UCSD-AML1 (cell line): ENCODE results near the gene GRK6.
A peak's percentile ranks its signal among the peaks of the same experiment; 100 is the strongest.

Source experiments
- DNase-seq: peaks from one replicate; lab custom pipeline; 2025; ENCODE audit not compliant: unreplicated experiment; lab: John Stamatoyannopoulos, UW

GRK6 gene

DNA sequence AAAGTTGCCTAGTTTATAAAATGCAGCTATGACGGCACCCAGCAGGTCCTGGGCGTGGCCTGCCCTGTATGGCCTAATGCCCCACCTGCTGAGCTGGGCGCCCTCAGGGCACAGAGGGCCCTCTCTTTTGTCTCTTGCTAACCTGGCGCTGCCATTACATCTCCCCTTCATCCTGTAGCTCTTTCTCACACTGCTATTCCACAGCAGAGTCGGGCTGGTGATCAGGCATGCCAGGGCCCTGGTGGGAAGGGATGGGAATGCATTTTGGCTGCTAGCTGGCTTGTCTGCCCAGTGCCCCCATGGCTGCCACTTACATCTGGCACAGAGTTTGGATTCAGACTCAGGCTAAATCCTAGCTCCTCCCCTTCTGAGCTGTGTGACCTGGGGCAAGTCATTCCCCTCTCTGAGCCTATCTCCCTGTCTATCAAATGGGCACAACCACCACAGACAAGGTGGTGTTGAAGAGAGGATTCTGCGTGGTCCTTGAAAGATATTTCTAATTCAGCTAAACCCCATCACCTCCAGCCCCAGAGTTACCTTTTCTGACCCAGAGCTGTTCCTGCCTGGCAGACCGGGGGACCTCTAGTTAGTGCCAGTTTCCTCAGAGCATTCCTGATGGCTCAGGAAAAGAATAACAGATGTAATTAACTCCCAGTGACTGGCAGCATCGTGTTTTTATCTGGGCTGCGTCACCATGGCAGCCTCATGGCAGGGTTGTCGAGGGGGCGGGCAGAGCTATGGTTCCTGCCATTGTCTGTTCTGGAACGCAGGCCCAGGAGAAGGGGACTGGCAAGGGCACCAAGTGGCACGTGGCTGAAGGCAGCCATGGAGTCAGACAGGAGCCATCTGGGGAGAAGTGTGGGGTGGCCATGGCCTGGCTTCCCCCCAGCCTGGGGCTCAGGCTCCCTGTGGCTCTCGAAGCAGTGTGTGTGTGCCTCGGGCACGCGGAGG, 26.5 kb downstream of the GRK6 start:
- DNase-seq: no peak

DNA sequence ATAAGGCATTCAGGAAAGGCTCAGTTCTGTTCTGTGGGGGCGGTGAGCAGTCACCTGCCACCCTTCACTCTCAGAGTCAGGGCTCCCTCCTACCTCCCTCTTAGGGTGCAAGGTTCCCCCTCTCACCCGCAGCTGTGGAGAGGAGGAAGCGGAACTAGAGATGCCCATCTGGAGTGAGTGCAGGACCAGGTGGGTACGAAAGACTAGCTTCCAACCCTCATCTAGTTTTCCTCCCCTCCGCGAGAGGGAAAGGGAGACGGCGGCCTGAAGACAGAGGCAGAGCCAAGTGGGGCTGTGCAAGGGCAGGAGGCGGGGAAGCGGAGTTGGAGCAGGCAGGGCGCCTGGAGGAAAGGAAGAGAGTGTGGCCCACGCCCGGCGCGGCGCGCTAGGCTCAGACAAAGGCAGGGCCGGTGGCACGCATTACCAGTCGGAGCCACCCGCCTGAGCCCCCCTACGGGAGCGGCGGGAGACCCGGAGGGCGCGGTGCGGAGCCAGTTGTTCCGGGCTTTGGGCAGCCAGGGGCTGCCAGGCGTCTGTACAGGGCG, 27.4 kb downstream of the GRK6 start:
- DNase-seq: no peak

DNA sequence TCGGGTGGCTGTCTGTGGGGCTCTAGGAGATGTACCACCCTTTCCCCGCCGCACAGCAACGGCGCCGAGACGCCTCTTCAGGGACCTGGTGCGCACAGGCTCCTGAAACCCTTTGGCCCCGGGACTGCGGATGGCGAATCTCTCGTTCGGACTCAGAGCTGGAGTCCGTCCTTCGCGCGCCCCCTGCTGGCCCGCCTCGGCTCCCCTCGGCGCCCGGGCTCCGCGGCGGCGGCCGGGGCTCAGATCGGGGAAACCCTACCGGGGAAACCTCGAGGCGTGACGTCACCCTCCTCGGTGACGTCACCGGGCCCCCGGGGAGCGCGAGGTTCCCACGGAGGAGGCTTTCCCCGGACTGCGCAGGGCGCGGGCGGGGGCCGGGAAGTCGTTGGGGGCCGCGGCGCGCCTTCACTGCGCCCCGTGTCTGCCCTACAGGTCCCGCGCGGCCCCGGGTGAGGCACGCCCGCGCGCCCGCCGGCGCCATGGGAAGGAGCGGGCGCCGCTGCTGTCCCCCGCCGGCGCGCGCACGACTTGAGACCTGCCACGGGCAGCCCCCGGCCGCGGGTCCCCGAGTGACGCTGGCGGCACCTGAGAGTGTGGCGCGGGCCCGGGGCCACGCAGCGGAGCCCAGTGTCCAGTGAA, 28.0 kb downstream of the GRK6 start:
- DNase-seq: peak; percentile 93

DNA sequence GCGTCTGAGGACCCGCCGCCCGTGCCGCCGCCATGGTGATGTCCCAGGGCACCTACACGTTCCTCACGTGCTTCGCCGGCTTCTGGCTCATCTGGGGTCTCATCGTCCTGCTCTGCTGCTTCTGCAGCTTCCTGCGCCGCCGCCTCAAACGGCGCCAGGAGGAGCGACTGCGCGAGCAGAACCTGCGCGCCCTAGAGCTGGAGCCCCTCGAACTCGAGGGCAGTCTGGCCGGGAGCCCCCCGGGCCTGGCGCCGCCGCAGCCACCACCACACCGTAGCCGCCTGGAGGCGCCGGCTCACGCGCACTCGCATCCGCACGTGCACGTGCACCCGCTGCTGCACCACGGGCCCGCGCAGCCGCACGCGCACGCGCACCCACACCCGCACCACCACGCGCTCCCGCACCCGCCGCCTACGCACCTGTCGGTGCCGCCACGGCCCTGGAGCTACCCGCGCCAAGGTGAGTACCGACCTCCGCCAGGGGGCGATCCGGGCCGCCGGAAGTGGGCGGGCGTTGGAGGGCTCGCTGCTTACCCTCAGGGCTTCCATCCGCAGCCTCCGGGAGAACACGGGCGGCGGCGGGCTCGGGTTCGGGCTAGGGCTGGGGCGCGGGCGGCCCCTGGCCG, 28.7 kb downstream of the GRK6 start:
- DNase-seq: peak; percentile 82

DNA sequence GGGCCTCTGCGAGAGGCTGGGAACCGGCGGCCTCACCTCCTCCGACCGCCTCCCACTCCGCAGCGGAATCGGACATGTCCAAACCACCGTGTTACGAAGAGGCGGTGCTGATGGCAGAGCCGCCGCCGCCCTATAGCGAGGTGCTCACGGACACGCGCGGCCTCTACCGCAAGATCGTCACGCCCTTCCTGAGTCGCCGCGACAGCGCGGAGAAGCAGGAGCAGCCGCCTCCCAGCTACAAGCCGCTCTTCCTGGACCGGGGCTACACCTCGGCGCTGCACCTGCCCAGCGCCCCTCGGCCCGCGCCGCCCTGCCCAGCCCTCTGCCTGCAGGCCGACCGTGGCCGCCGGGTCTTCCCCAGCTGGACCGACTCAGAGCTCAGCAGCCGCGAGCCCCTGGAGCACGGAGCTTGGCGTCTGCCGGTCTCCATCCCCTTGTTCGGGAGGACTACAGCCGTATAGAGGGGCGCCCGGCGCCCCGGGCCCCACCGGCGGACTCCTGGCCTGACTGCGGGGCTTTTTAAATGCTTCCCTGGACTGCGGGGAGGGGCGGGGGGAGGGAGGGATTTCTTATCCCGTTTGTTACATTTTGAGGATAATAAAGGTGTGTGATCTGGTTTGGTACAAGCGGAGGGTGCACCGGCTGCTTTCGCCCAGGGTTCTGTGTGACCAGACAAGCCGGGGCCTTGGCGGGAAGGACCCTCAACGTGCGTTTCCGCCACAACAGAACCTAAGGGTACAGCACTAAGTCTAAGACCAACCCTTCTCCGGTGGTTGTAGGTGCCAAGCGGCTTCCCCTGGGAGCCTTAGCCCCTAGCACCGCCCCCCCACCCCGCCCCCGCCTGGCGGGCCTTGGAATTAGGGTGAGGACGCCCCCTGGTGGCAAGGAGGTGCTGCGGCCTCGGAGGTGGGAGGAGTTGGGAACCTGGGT, 29.4 kb downstream of the GRK6 start:
- peak; percentile 91 for DNase-seq

DNA sequence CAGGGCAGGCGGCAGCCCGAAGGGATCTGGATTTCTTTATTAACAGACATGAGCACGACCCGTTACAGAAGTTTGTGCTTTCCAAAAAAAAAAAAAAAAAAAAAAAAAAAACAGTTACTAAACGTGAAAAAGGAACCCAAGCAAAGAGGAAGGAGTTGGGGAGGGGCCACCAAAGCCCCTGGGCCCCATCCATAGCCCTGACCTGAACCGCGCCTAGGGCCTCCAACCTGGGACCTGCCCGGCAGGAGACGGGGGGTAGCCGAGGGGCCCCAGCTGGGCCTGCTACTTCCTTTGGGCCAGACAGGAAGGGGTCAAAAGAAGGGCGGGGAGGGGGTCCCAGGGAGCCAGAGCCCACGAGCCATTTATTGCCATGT, 30.1 kb downstream of the GRK6 start:
- DNase-seq: no peak

DNA sequence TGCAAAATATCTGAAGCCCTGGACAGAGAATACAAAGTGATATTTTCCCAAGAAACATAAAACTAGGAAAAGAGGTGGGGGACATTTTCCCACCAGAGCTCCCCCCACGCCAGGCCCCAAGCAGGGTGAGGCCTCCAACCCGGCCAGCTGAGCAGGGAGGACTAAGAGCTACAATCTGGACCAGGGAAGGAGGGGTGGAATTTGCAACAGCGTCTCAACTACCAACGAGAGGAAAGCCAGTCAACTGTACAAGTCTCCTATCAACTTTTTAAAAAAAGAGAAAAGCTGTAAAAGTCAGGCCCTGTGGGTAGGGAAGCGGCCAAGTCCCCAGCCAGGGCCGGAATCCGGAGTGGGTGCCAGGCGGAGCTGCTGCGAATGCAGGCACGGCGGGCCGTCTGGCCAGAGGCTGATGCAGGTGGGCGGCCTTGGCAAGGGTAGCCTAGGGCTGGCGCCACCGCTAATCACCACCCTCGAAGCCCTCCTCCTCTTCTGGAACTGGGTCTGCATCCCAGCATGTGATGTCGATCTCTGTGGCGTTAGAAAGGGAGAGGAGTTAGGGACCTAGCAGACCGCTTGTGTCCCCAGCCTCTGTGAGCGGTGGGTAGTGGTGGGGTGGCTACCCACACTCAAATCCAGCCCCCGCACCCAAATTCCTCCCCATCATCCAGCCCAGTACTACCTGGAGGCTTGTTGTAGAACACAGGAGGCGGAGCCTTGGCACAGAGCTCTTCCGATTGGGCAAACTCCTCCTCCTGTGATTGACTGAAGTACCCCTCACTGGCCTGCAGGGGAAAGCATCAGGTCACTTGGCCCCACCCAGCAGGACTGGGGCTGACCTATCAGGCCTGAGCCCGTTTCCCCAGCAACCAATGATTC, 30.7 kb downstream of the GRK6 start:
- DNase-seq: peak; percentile 87

DNA sequence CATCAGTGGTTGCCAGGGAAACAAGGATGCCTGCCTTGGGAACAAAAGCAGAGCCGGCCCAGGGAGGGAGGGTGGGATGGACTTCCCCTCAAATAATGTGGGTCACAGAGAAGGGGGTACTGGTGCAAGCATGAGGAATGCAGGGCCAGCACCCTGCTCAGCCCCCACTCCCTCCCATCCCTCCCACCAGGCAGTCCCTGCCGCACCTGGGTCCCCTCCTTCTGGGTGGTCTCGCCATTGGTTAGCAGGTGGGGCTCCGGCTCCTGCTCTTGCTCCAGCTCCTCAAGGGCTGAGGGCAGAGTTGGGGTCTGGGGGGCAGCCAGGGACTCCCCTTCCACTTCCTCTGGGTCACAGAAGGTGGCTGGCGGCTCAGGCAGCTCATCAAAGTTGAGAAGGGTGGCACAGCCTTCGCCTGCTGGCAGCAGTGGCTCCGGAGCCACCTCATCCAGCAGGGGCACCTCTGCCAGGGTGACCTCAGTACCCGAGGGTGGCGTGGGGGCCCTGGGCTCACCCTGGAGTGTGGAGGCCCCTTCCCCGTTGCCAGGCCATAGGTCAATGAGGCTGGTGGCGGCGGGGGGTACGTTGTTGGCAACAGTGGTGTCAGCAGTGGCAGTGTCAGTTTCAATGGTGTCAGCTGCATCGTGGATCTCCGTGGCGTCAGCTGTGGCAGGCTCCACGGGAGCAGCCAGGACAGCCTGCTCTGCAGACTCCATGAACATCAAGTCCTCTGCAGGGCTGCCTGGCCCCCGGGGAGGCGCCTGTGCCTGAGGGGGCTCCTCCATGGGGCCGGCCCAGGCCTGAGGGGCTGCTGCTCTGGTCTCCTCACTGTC, 31.6 kb downstream of the GRK6 start:
- no peak for DNase-seq

DNA sequence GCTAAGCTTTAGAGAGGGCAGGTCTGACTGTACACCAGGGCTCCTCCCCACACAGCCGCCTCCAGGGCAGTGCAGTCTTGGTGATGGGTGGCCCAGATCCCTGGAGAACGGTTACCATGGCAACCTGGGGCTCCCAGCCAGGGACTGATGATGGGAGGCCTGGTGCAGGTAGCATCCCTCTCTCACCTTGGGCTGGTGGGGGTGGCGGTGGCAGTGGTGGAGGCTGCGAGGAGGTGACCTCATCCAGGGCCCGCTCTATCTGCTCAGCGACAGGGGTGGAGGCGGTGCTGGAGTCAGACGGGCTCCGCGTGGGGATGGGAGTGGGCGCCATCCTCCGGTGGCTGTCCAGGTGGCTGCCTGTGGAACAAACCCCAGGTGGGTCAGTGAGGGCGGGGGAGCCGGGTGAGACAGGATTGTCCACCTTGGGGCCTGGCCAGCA, 32.5 kb downstream of the GRK6 start:
- DNase-seq: no peak

DNA sequence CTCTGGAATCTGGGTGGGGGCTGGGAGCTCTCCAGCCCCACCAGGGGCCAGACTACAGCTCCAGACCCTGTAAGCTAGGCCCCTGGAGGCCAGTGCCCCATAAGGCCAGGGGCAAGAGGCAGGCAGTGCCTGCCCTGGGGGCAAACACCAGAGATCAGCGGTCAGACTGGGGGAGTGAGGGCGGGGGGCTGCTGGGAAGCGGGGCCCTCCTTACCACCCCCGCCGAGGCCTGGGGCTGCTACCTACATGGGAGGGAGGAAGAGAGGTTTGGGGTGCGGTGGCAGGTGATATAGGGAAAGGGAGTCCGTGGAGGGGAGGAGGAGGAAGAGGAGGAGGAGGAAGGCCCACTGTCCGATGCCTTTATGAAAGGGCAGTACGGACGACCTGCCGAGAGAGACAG, 32.9 kb downstream of the GRK6 start:
- no peak for DNase-seq

DNA sequence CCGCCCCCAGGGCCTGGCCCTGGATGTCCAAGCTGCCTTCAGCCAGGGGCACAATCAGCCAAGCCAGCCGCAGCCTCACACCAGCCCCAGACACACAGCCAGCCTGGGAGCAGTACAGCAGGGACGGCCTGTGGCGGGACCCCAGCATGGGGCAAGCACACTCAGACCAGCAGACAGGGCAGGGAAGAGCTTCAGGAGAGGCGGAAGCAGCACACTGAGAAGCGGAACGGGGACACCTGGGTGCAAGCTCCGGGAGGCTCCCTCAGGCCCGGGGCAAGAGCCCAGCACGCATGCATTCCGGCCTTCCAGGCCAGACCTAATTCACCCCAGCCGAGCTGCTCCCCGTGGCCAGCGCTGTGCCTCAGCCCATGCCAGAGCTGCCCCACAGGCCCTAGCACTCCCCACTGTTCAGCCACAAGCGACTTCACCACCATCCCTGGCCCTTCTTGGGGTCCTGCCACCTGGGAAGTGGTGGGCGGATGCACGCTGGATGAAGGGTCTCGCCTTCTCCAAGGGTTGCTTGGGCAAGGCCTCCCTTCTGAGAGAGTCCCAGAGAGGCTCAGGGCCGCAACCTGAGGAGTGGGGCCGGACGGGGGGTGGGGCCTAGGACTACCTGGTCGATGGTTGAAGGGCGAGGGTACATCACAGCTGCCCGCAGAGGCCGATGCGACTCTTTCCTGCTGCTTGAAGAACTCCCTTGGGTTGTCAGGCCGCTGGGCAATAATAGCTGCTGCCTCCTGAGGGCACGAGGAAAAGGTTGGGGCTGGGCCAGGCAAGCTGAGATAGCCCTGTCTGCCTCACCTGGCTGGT, 33.5 kb downstream of the GRK6 start:
- DNase-seq: no peak

DNA sequence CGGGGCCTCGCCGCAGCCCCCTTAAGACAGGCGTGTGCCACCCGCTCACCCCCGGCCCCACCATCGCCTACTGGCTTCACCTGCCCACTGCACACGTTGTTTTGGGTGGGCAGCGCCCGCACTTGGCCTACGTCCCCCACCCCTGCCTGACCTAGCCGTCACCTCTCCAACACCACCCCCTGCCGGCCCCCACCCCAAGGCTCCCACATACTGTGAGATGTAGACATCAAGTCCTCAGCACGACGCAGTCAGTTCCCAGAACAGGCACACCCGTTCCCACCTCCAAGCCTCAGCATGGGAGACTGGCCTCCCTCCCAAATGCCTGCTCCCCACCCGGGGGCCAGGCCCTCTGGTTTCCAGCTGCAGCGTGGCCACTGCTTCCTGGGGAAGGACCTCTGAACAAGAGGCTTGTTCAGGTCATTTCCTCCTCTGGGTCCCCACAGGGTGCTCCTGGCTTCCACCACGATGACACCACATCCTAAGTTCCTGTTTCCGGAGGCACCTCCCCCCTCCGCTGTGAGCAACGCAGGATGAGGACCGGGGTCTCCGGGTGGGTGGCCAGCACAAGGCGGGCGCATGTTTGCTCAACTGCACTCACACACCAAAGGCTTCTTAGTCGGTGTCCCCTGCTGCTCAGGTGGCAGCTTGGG, 35.7 kb downstream of the GRK6 start:
- peak; percentile 71 for DNase-seq

DNA sequence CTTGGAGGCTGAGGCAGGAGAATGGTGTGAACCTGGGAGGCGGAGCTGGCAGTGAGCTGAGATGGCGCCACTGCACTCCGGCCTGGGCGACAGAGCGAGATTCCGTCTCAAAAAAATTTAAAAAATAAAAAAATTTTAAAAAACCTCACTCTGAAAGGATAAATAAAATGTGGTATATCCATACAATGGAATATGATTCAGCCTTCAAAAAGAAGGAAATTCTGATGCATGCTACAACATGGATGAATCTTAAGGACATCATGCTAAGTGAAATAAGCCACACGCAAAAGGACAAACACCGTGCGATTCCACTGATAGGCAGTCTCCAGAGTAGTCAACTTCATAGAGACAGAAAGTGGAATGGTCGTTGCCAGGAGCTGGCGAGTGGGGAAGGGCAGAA, 38.6 kb downstream of the GRK6 start:
- no peak for DNase-seq

DNA sequence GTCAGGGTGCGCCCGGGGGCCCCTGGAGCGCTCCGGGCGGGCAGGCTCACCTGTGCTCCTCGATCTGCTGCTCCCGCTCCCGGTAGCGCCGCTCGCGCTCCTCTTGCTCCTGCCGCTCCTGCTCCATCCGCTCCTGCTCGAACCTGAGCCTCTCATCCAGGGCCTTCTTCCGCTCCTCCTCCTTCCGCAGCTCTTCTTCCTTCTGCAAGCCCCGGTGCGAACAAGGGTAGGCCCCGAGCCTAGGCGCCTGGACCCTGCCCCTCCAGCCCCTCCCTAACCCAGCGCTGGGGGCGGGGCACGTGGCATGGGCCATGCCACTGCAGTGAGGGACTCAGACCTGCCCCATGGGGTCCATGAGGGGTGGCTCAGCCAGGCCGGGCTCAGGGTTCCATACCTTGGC, 40.4 kb downstream of the GRK6 start:
- no peak for DNase-seq

DNA sequence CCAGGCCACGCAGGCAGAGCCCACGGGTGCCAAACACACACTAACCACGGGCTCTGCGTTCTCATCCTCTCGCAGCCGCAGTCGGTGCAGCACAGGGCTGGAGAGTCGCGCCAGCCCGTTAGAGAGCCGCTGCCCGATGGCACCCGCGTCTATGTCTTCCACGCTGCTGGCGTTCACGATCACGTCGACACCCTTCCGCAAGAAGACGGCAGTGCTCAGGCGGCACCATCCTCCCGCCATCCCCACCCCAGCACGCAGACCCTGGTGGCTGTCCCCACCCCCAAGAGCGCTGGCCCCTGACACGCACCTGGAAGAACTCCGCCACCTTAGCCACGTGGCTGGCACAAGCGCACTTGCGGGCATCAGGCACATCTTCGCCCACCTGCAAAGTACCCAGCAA, 41.0 kb downstream of the GRK6 start:
- no peak for DNase-seq

DNA sequence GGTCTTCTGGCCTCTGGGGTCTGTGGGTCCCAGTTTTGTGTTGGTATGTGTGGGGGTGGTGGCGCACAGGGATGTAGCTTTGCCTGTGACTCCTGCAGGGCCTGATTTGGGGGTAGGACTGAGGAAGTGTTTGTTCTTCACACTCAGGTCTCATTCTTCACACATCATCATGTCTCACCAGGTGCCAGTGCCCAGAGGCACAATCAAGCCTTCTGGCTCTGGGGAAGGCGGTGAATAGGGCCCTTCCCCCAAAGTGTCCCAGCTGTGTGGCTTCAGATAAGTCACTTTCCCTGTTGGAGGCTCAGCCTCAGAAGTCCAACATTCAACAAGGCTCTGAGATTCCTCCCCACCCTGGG, 41.8 kb downstream of the GRK6 start:
- no peak for DNase-seq
